GM19468 (cell line): Measurements from ENCODE around the gene FSTL4.

ENCODE experiments used
- ATAC-seq: cut with Tn5 transposase; IDR thresholded peaks from one replicate; pipeline ENCODE4 v1.9.1; 2021; ENCODE audit warnings: mild to moderate bottlenecking, moderate library complexity, moderate number of reproducible peaks; ENCODE audit not compliant: unreplicated experiment; ENCODE audit errors: extremely low read depth

FSTL4 gene

GRCh38 chr5:133612249-133612860 is at the start of gene FSTL4:
TSS of gene FSTL4 (minus strand) at chr5:133612541.
- no peak for ATAC-seq

- no peak for ATAC-seq
These were observed 49.0 kb upstream of the FSTL4 start for GRCh38 chr5:133661389-133661788.

GRCh38 chr5:133658327-133658726 is 46.0 kb upstream of the FSTL4 start:
- ATAC-seq = no peak

- no peak for ATAC-seq
These were observed 44.7 kb upstream of the FSTL4 start for GRCh38 chr5:133657036-133657435.

GRCh38 chr5:133655966-133656365 is 43.6 kb upstream of the FSTL4 start:
- ATAC-seq = no peak

- ATAC-seq = no peak
These were observed 41.4 kb upstream of the FSTL4 start for GRCh38 chr5:133653760-133654049.

GRCh38 chr5:133652951-133653759 is 40.8 kb upstream of the FSTL4 start:
- ATAC-seq = no peak

- ATAC-seq = no peak
These were observed 31.9 kb upstream of the FSTL4 start for GRCh38 chr5:133644000-133644865.

- ATAC-seq = no peak
These were observed 31.0 kb upstream of the FSTL4 start for GRCh38 chr5:133643365-133643764.

GRCh38 chr5:133642153-133642722 is 29.9 kb upstream of the FSTL4 start:
- ATAC-seq = no peak

GRCh38 chr5:133641683-133642082 is 29.3 kb upstream of the FSTL4 start:
- ATAC-seq = no peak

GRCh38 chr5:133639850-133640528 is 27.6 kb upstream of the FSTL4 start:
- no peak for ATAC-seq

GRCh38 chr5:133638436-133638835 is 26.1 kb upstream of the FSTL4 start:
- no peak for ATAC-seq

GRCh38 chr5:133637206-133637605 is 24.9 kb upstream of the FSTL4 start:
- ATAC-seq = no peak

- no peak for ATAC-seq
These were observed 22.7 kb upstream of the FSTL4 start for GRCh38 chr5:133635051-133635450.

GRCh38 chr5:133627180-133627579 is 14.8 kb upstream of the FSTL4 start:
- ATAC-seq = no peak

GRCh38 chr5:133624316-133624715 is 12.0 kb upstream of the FSTL4 start:
- ATAC-seq = no peak

GRCh38 chr5:133618141-133618540 is 5.8 kb upstream of the FSTL4 start:
- no peak for ATAC-seq

- no peak for ATAC-seq
These were observed 1.4 kb upstream of the FSTL4 start for GRCh38 chr5:133613743-133614142.

- ATAC-seq = no peak
These were observed 843 bp upstream of the FSTL4 start for GRCh38 chr5:133613184-133613583.
